ENCODE measurements around the gene FBXL16. TPM values are rescaled to one million over a fixed set of nuclear protein-coding genes. Genes with fewer than 3 reads are reported as not detected.

Gene FBXL16
- polyA plus RNA-seq, 1 of the 3 experiments (the other 2 are of a cell fraction), result 19.8 TPM

- peaks cover 0 to 7% of the 10 kb centered on the region in 2 experiments; a peak in 1 of 4 replicates for H3K4me1 ChIP-seq (ENCODE audit: control insufficient read depth in 1 of 2, insufficient read depth in 2 of 2, low read depth in 1 of 2, low read length in 1 of 2)
- no peaks in the 10 kb centered on the region for H3K9me3 ChIP-seq
- POLR2A ChIA-PET, result interaction anchor here (1.2 kb wide), 1 partner anchor 14 kb away, joined by 4 read pairs; the partner anchor contains the start of gene ANTKMT
- TF ChIP-seq FOXJ3 (CRISPR knock-in tag; IDR thresholded peaks at IDR 0.05), result no peak
- peak; percentile 60 for TF ChIP-seq CTCF (IDR thresholded peaks at IDR 0.05)
- TF ChIP-seq FOSL2 (IDR thresholded peaks at IDR 0.05; ENCODE audit: borderline replicate concordance, low read depth), result no peak
- no peak for TF ChIP-seq TEAD4 (IDR thresholded peaks at IDR 0.05; ENCODE audit: borderline replicate concordance, insufficient read depth)
- TF ChIP-seq TCF12 (IDR thresholded peaks at IDR 0.05), result no peak
- TF ChIP-seq JUND (IDR thresholded peaks at IDR 0.05), result no peak
- peak; percentile 30; the same call in 1 of the 2 replicates for TF ChIP-seq SMC3 (IDR thresholded peaks at IDR 0.05; ENCODE audit: low read depth, low read length)
- no peak for TF ChIP-seq POLR2AphosphoS5 (IDR thresholded peaks at IDR 0.05; ENCODE audit: low read depth, low read length)
- TF ChIP-seq MAX (IDR thresholded peaks at IDR 0.05; ENCODE audit: low read depth), result no peak
- peak; percentile 29 for TF ChIP-seq RAD21 (IDR thresholded peaks at IDR 0.05; ENCODE audit: low read length)
- no peak for TF ChIP-seq ZBTB33 (IDR thresholded peaks at IDR 0.05; ENCODE audit: borderline replicate concordance, low read depth)
- no peak for TF ChIP-seq RFX5 (IDR thresholded peaks at IDR 0.05; ENCODE audit: low read length)
- no peak overlapping the region for H3K4me2 ChIP-seq
- no peaks in the 10 kb centered on the region for H4K20me1 ChIP-seq (ENCODE audit: insufficient read depth)
- 85% methylated on average over 13 of the region's 34 CpGs for WGBS (ENCODE audit: low lambda C conversion rate)
- H3K27ac ChIP-seq (ENCODE audit: low read depth in 2 of 2, low read length in 1 of 2), result no peak overlapping the region
- no peak overlapping the region for H2AFZ ChIP-seq (ENCODE audit: low read depth)
- no peak overlapping the region; a peak in 1 of 4 replicates for H3K4me3 ChIP-seq (ENCODE audit: low read depth in 2 of 2, low read length in 1 of 2)
- H3F3A ChIP-seq (replicated peaks; ENCODE audit: insufficient read depth), result peaks cover 4% of the 10 kb centered on the region
- H3K9ac ChIP-seq, result no peak overlapping the region
- peak; percentile 87 for DNase-seq
- H3K79me2 ChIP-seq (ENCODE audit: insufficient read depth), result no peaks in the 10 kb centered on the region
- H3K36me3 ChIP-seq (replicated peaks in 1 of 2; ENCODE audit: control insufficient read depth in 1 of 2, insufficient read depth in 2 of 2, low read length in 1 of 2), result peaks cover 0 to 40% of the 10 kb centered on the region in 2 experiments
- no peaks in the 10 kb centered on the region for H3K27me3 ChIP-seq (ENCODE audit: insufficient read depth)
- H3K9me2 ChIP-seq, result no peaks in the 10 kb centered on the region
- CTCF ChIA-PET, result interaction anchor here (0.6 to 20.3 kb wide), 5 partner anchors 7 to 62 kb away, joined by 3 to 358 read pairs (median 4); partner anchors contain the start of genes ANTKMT, CIAO3, FBXL16 and METRN
Observed at GRCh38 chr16:733382-734207, 28.0 kb upstream of the FBXL16 start.
